Cardiac muscle cell (in vitro differentiated cells and primary cell): ENCODE measurements around the gene TNFRSF11A. TPM values are rescaled to one million over a fixed set of nuclear protein-coding genes. Genes with fewer than 3 reads are reported as not detected.

Experiments
- DNase-seq, 2 donors: peaks; one replicate each; pipeline versions ENCODE4 v3.0.0 to v3.0.0-alpha.2; 2010 to 2017; ENCODE audit warnings: low read depth in 1 of 2, low spot score in 1 of 2
- H3K27ac ChIP-seq: fragments of 200-600 bp; sonication (generic); 2 replicates; pipeline ENCODE4 v1.5.1; 2016
- H3K27me3 ChIP-seq: fragments of 200-600 bp; sonication (generic); 2 replicates; pipeline ENCODE4 v1.6.0; 2016; ENCODE audit warnings: control low read depth
- H3K36me3 ChIP-seq: fragments of 200-600 bp; sonication (generic); 2 replicates; pipeline ENCODE4 v1.5.1; 2016; ENCODE audit warnings: control low read depth
- H3K4me1 ChIP-seq: fragments of 200-600 bp; sonication (generic); 2 replicates; pipeline ENCODE4 v1.8.1; 2017; ENCODE audit warnings: low read depth, mild to moderate bottlenecking, mixed run types
- H3K4me3 ChIP-seq: fragments of 200-600 bp; sonication (generic); 2 replicates; pipeline ENCODE4 v1.5.1; 2016; ENCODE audit warnings: mild to moderate bottlenecking
- H3K9me3 ChIP-seq: fragments of 200-600 bp; sonication (generic); 2 replicates; pipeline ENCODE4 v1.5.1; 2017; ENCODE audit warnings: low read depth, mild to moderate bottlenecking, control low read depth
- CTCF ChIP-seq: IDR thresholded peaks from 2 replicates; pipeline ENCODE4 v1.5.1; 2012; ENCODE audit warnings: low read depth, mild to moderate bottlenecking, low read length
- polyA plus RNA-seq: library from polyadenylated mRNA; unstranded; fragments of >200 nt; fragmentation: Nextera tagmentation; extraction: Ambion mirVana; gene quantifications from 2 replicates; pipeline ENCODE4 v1.2.1, GENCODE V29; 2016
- total RNA-seq: library from RNA; depleted of rRNA; stranded (reverse); fragments of >200 nt; gene quantifications from 2 replicates; pipeline ENCODE4 v1.2.3, GENCODE V29; 2016

TNFRSF11A gene
- total and polyA plus RNA-seq, 2 experiments from 2014 or later = 0.66 to 1.2 TPM

GRCh38 chr18:62365420-62365819 lies 40.3 kb downstream of the TNFRSF11A start:
- no peak for TF ChIP-seq CTCF
- Histone ChIP-seq H3K27ac (no peak overlapping the region), H3K27me3 (no peaks in the 10 kb centered on the region), H3K36me3 (no peaks in the 10 kb centered on the region), H3K4me1 (no peaks in the 10 kb centered on the region), H3K4me3 (no peak overlapping the region), H3K9me3 (no peaks in the 10 kb centered on the region)
- no peak for DNase-seq

DNA sequence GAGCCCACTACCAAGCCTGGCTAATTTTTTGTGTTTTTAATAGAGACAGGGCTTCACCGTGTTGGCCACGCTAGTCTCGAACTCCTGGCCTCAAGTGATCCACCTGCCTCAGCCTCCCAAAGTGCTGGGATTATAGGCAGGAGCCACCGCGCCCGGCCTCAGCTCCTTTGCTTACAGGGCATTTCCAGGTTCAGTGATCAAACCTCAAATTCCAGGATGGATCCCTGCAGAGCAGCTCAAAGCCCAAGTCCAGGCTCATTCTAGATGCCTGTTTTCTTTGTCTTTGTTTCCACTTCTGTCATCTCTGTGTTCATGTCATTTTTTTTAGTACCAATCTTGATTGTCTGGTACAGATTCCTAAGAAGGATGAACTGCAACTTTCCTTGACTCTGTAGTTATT lies 41.9 kb downstream of the TNFRSF11A start:
- no peaks in the 10 kb centered on the region for H3K27me3 ChIP-seq
- no peak for DNase-seq
- H3K4me3 ChIP-seq = no peak overlapping the region
- H3K36me3 ChIP-seq = no peaks in the 10 kb centered on the region
- no peak overlapping the region for H3K27ac ChIP-seq
- no peaks in the 10 kb centered on the region for H3K9me3 ChIP-seq
- no peak for TF ChIP-seq CTCF
- no peaks in the 10 kb centered on the region for H3K4me1 ChIP-seq

GRCh38 chr18:62368100-62368499 lies 43.0 kb downstream of the TNFRSF11A start:
- no peak for TF ChIP-seq CTCF
- H3K4me3 ChIP-seq = no peak overlapping the region
- no peaks in the 10 kb centered on the region for H3K36me3 ChIP-seq
- no peak for DNase-seq
- H3K9me3 ChIP-seq = no peaks in the 10 kb centered on the region
- no peaks in the 10 kb centered on the region for H3K27me3 ChIP-seq
- no peak overlapping the region for H3K27ac ChIP-seq
- H3K4me1 ChIP-seq = no peaks in the 10 kb centered on the region

DNA sequence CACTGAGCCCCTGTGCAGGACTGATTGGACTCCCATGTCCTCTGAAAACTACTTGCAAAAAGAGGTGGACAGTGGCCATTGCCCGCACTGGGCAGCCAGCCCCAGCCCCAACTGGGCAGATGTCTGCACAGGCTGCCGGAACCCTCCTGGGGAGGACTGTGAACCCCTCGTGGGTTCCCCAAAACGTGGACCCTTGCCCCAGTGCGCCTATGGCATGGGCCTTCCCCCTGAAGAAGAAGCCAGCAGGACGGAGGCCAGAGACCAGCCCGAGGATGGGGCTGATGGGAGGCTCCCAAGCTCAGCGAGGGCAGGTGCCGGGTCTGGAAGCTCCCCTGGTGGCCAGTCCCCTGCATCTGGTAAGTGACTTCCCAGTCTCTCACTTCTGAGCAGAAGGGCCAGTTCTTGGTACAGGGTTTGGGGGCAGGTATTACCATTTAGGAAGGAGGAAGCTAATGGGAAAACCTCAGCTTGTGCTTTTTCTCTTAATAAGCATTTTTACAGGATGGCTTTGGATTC lies 44.1 kb downstream of the TNFRSF11A start:
- H3K36me3 ChIP-seq = no peaks in the 10 kb centered on the region
- no peaks in the 10 kb centered on the region for H3K27me3 ChIP-seq
- no peak for TF ChIP-seq CTCF
- no peaks in the 10 kb centered on the region for H3K4me1 ChIP-seq
- no peak overlapping the region for H3K4me3 ChIP-seq
- no peak for DNase-seq
- no peaks in the 10 kb centered on the region for H3K9me3 ChIP-seq
- no peak overlapping the region for H3K27ac ChIP-seq

- DNase-seq = no peak
- Histone ChIP-seq H3K4me3 (no peak overlapping the region), H3K36me3 (no peaks in the 10 kb centered on the region), H3K27me3 (no peaks in the 10 kb centered on the region), H3K4me1 (no peaks in the 10 kb centered on the region), H3K9me3 (no peaks in the 10 kb centered on the region), H3K27ac (no peak overlapping the region)
- no peak for TF ChIP-seq CTCF
Measured at GRCh38 chr18:62370366-62370765, 45.3 kb downstream of the TNFRSF11A start.

GRCh38 chr18:62371436-62371835 lies 46.3 kb downstream of the TNFRSF11A start:
- no peak for DNase-seq
- Histone ChIP-seq H3K9me3 (no peaks in the 10 kb centered on the region), H3K36me3 (no peaks in the 10 kb centered on the region), H3K27ac (no peak overlapping the region), H3K4me3 (no peak overlapping the region), H3K4me1 (no peaks in the 10 kb centered on the region), H3K27me3 (no peaks in the 10 kb centered on the region)
- TF ChIP-seq CTCF = no peak
